HepG2 (cell line): ENCODE measurements around the gene INSR. TPM values are rescaled to one million over a fixed set of nuclear protein-coding genes. Genes with fewer than 3 reads are reported as not detected.

Experiments used
- ARNT ChIP-seq: fragments of 450-650 bp; IDR thresholded peaks from 2 replicates; pipeline ENCODE4 v1.6.1; 2017
- IRX3 ChIP-seq: sonication (generic); formaldehyde crosslinking; IDR thresholded peaks from 2 replicates; pipeline ENCODE4 v1.8.1; 2023; ENCODE audit warnings: mild to moderate bottlenecking, low read depth, missing genetic modification reagents, borderline replicate concordance
- ISX ChIP-seq: sonication (generic); formaldehyde crosslinking; conservative IDR thresholded peaks from 2 replicates; pipeline ENCODE4 v1.5.0; 2020; ENCODE audit warnings: missing genetic modification reagents
- KDM3A ChIP-seq: IDR thresholded peaks from 2 replicates; pipeline ENCODE4 v1.6.1; 2018; ENCODE audit warnings: low read depth, missing compliant biosample characterization
- KLF13 ChIP-seq: sonication (generic); formaldehyde crosslinking; IDR thresholded peaks from 2 replicates; pipeline ENCODE4 v1.4.0; 2020; ENCODE audit warnings: mild to moderate bottlenecking, missing genetic modification reagents
- MAF1 ChIP-seq: sonication (generic); formaldehyde crosslinking; IDR thresholded peaks from 2 replicates; pipeline ENCODE4 v1.5.0; 2020; ENCODE audit warnings: missing genetic modification reagents, borderline replicate concordance
- MIER2 ChIP-seq: IDR thresholded peaks from 2 replicates; pipeline ENCODE4 v1.6.1; 2016; ENCODE audit warnings: missing biosample characterization, missing genetic modification reagents
- NFKBIZ ChIP-seq: IDR thresholded peaks from 2 replicates; pipeline ENCODE4 v1.6.1; 2018; ENCODE audit warnings: missing genetic modification reagents, missing compliant biosample characterization
- PAF1 ChIP-seq: IDR thresholded peaks from 2 replicates; pipeline ENCODE4 v1.6.1; 2016; ENCODE audit warnings: missing genetic modification reagents, missing compliant biosample characterization
- PRMT3 ChIP-seq: sonication (generic); formaldehyde crosslinking; IDR thresholded peaks from 2 replicates; pipeline ENCODE4 v1.8.1; 2022; ENCODE audit warnings: low read depth, mild to moderate bottlenecking, moderate library complexity, missing genetic modification reagents, borderline replicate concordance
- RBM39 ChIP-seq: fragments of 200-400 bp; formaldehyde crosslinking; IDR thresholded peaks from one replicate; pipeline ENCODE4 v1.6.1; 2018; ENCODE audit warnings: antibody characterized with exemption, mild to moderate bottlenecking, low read depth, low read length; ENCODE audit not compliant: poor library complexity, severe bottlenecking
- SIN3B ChIP-seq: fragments of 150-350 bp; IDR thresholded peaks from 2 replicates; pipeline ENCODE4 v1.6.1; 2014; ENCODE audit warnings: low read length
- THYN1 ChIP-seq: sonication (generic); formaldehyde crosslinking; IDR thresholded peaks from 2 replicates; pipeline ENCODE4 v1.8.1; 2023; ENCODE audit warnings: low read depth, mild to moderate bottlenecking, moderate library complexity, missing genetic modification reagents, borderline replicate concordance
- ZFP37 ChIP-seq: sonication (generic); formaldehyde crosslinking; IDR thresholded peaks from 2 replicates; pipeline ENCODE4 v1.4.0; 2020; ENCODE audit warnings: missing genetic modification reagents, borderline replicate concordance
- ZMYM3 ChIP-seq: sonication (generic); formaldehyde crosslinking; IDR thresholded peaks from 2 replicates; pipeline ENCODE4 v1.5.1; 2020; ENCODE audit warnings: mild to moderate bottlenecking, missing genetic modification reagents
- ZMYM4 ChIP-seq: sonication (generic); formaldehyde crosslinking; IDR thresholded peaks from 2 replicates; pipeline ENCODE4 v1.8.1; 2023; ENCODE audit warnings: mild to moderate bottlenecking, missing genetic modification reagents
- ZNF253 ChIP-seq: sonication (generic); formaldehyde crosslinking; IDR thresholded peaks from 2 replicates; pipeline ENCODE4 v1.8.0; 2022; ENCODE audit warnings: mild to moderate bottlenecking, missing genetic modification reagents, borderline replicate concordance
- ZNF333 ChIP-seq: sonication (generic); formaldehyde crosslinking; IDR thresholded peaks from 2 replicates; pipeline ENCODE4 v1.4.0; 2020; ENCODE audit warnings: mild to moderate bottlenecking, missing genetic modification reagents, borderline replicate concordance
- ZNF75D ChIP-seq: sonication (generic); formaldehyde crosslinking; IDR thresholded peaks from 2 replicates; pipeline ENCODE4 v1.8.1; 2023; ENCODE audit warnings: missing genetic modification reagents, mild to moderate bottlenecking, borderline replicate concordance
- ZNF883 ChIP-seq: sonication (generic); formaldehyde crosslinking; IDR thresholded peaks from 2 replicates; pipeline ENCODE4 v1.5.1; 2020; ENCODE audit warnings: mild to moderate bottlenecking, missing genetic modification reagents; ENCODE audit errors: not compliant biosample characterization
- polyA plus RNA-seq, 8 experiments: library from polyadenylated mRNA; depleted of rRNA in 3 of 8; stranded (reverse) in 7 of 8; unstranded in 1 of 8; fragments of >200 nt; fragmentation: Illumina TruSeq in 4 of 8; extraction: Trizol in 4 of 8; gene quantifications; 2 replicates each; pipeline versions ENCODE4 v1.2.1 to v1.2.3, GENCODE V29; 2011 to 2016; ENCODE audit warnings: low read depth in 4 of 8, missing spikeins in 1 of 8, mixed read lengths in 1 of 8; ENCODE audit not compliant: insufficient read depth in 1 of 8
- total RNA-seq, 5 experiments: library from RNA; depleted of rRNA; stranded (reverse); fragments of >200 nt; fragmentation: Illumina TruSeq; extraction: Trizol; gene quantifications; 2 replicates each; pipeline ENCODE4 v1.2.3, GENCODE V29; 2016; ENCODE audit warnings: low read depth in 1 of 5
- TF ChIP-seq, protein P1 (sequence below): sonication (generic); formaldehyde crosslinking; IDR thresholded peaks from 2 replicates; pipeline ENCODE4 v1.5.0; 2020; ENCODE audit warnings: missing genetic modification reagents, mild to moderate bottlenecking, borderline replicate concordance
- TF ChIP-seq, protein P2 (sequence below): sonication (generic); formaldehyde crosslinking; conservative IDR thresholded peaks from 2 replicates; pipeline ENCODE4 v1.4.0; 2020; ENCODE audit warnings: missing genetic modification reagents
- TF ChIP-seq, protein P3 (sequence below): sonication (generic); formaldehyde crosslinking; IDR thresholded peaks from 2 replicates; pipeline ENCODE4 v1.4.0; 2020; ENCODE audit warnings: missing genetic modification reagents
- TF ChIP-seq, protein P4 (sequence below): sonication (generic); formaldehyde crosslinking; IDR thresholded peaks from 2 replicates; pipeline ENCODE4 v1.8.0; 2022; ENCODE audit warnings: missing genetic modification reagents, mild to moderate bottlenecking, borderline replicate concordance

INSR gene
- total and polyA plus RNA-seq, 2 of the 13 experiments (the other 11 are each of a cell fraction or from before 2014, with no cell fraction given), result 24.2 to 29.8 TPM

DNA sequence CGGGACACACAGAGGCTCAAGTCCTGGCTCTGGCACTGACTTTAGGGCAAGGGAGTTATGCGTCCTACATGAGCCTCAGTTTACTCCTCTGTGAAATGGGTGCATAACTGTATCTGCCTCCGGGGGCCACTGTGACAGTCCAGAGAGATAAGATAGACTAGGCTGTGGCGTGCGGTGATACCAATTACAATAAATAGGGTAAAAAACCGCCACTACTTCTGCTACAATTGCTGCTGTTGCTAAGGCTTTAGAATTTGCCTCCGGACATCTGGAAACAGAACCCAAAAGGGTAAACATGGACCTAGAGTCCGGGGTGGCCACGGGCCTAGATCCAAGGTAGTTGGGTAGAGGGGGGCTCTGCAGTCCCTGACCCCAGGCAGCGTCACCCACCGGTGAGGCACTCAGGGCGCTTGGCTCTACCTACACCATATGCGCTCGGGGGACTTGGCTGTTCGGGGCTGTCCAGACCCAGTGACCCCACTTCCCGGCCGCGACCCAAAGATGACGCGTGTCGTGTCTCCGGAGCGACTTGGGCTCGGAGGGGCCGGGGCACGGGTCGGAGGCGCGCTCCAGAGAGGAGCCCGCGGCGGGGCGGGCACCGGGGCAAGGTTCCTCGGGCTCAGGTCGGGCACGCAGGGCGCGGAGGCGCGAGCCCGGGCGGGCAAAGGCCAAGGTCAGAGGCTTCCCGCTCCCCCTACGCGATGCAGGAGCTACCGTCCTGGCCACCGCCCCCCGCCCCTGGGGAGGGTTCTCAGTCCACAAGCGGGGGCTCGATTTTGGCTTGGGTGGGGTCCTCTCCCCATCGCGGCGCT, 1.1 kb downstream of the INSR start (continued):
- no peak for TF ChIP-seq ZFP37
- TF ChIP-seq PRMT3 (CRISPR knock-in tag), result no peak; the same call in 1 of the 2 replicates
- no peak for TF ChIP-seq RBM39
- TF ChIP-seq, protein P1, sequence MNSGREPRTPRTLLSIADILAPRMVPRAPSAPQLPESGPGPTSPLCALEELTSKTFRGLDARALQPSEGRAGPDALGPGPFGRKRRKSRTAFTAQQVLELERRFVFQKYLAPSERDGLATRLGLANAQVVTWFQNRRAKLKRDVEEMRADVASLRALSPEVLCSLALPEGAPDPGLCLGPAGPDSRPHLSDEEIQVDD (CRISPR knock-in tag), result no peak
- TF ChIP-seq, protein P2, sequence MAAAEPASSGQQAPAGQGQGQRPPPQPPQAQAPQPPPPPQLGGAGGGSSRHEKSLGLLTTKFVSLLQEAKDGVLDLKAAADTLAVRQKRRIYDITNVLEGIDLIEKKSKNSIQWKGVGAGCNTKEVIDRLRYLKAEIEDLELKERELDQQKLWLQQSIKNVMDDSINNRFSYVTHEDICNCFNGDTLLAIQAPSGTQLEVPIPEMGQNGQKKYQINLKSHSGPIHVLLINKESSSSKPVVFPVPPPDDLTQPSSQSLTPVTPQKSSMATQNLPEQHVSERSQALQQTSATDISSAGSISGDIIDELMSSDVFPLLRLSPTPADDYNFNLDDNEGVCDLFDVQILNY (CRISPR knock-in tag), result no peak
- no peak for TF ChIP-seq IRX3 (CRISPR knock-in tag)
- TF ChIP-seq, protein P3, sequence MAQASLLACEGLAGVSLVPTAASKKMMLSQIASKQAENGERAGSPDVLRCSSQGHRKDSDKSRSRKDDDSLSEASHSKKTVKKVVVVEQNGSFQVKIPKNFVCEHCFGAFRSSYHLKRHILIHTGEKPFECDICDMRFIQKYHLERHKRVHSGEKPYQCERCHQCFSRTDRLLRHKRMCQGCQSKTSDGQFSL (CRISPR knock-in tag), result 0 out of 2 replicates have a peak, but pooled peaks have one; percentile 34
- TF ChIP-seq ZNF883 (CRISPR knock-in tag), result no peak
- TF ChIP-seq, protein P4, sequence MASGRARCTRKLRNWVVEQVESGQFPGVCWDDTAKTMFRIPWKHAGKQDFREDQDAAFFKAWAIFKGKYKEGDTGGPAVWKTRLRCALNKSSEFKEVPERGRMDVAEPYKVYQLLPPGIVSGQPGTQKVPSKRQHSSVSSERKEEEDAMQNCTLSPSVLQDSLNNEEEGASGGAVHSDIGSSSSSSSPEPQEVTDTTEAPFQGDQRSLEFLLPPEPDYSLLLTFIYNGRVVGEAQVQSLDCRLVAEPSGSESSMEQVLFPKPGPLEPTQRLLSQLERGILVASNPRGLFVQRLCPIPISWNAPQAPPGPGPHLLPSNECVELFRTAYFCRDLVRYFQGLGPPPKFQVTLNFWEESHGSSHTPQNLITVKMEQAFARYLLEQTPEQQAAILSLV (CRISPR knock-in tag), result peak; percentile 44; the same call in 1 of the 2 replicates
- TF ChIP-seq ZNF75D, result no peak
- no peak for TF ChIP-seq ISX (CRISPR knock-in tag)
- no peak for TF ChIP-seq NFKBIZ (CRISPR knock-in tag)
- no peak for TF ChIP-seq KLF13 (CRISPR knock-in tag)
- no peak for TF ChIP-seq ZMYM4 (CRISPR knock-in tag)
- no peak for TF ChIP-seq MIER2 (CRISPR knock-in tag)
- no peak for TF ChIP-seq ZNF333
- TF ChIP-seq KDM3A (CRISPR knock-in tag), result 0 out of 2 replicates have a peak, but pooled peaks have one; percentile 44
- no peak for TF ChIP-seq SIN3B
- TF ChIP-seq PAF1 (CRISPR knock-in tag), result no peak
- TF ChIP-seq MAF1 (CRISPR knock-in tag), result no peak
- no peak for TF ChIP-seq ZNF253 (CRISPR knock-in tag)
- peak; percentile 97 for TF ChIP-seq ZMYM3 (CRISPR knock-in tag)
- no peak for TF ChIP-seq ARNT
- TF ChIP-seq THYN1, result no peak
